Activated CD4-positive, CD25-positive, alpha-beta regulatory T cell treated with anti-CD3 and anti-CD28 coated beads, Interleukin-2, amount 50 U/mL, for 24 hours (primary cell): ENCODE results near the gene TRAPPC3.

Experiments used
- ATAC-seq, 2 donors: fragments of 150-1000 bp; cut with Tn5 transposase; one replicate each; pipeline ENCODE4 v1.10.0; 2021; ENCODE audit warnings: mild to moderate bottlenecking in 1 of 2, moderate library complexity in 1 of 2

Gene TRAPPC3

GRCh38 chr1:36151134-36151844, 2.0 kb upstream of the TRAPPC3 start:
- no peak for ATAC-seq

GRCh38 chr1:36150296-36151133, 1.2 kb upstream of the TRAPPC3 start:
- peak; percentile 47 to 48 for ATAC-seq

- ATAC-seq = no peak
Measured at GRCh38 chr1:36149973-36150295, 648 bp upstream of the TRAPPC3 start.

- no peak for ATAC-seq
Measured at GRCh38 chr1:36148821-36149236, 457 bp downstream of the TRAPPC3 start.

GRCh38 chr1:36144413-36144812, 4.9 kb downstream of the TRAPPC3 start:
- no peak for ATAC-seq

- peak in 1 of 2 donors; percentile 24 for ATAC-seq
Measured at GRCh38 chr1:36143424-36143823, 5.9 kb downstream of the TRAPPC3 start.

GRCh38 chr1:36142121-36142520, 7.2 kb downstream of the TRAPPC3 start:
- ATAC-seq = no peak

- no peak for ATAC-seq
Measured at GRCh38 chr1:36139521-36139920, 9.8 kb downstream of the TRAPPC3 start.

GRCh38 chr1:36137776-36138175, 11.5 kb downstream of the TRAPPC3 start:
- ATAC-seq = no peak

GRCh38 chr1:36137226-36137625, 12.1 kb downstream of the TRAPPC3 start:
- no peak for ATAC-seq

GRCh38 chr1:36136535-36136934, 12.8 kb downstream of the TRAPPC3 start:
- ATAC-seq = no peak

- no peak for ATAC-seq
Measured at GRCh38 chr1:36135796-36136195, 13.5 kb downstream of the TRAPPC3 start.

GRCh38 chr1:36135330-36135667, 14.0 kb downstream of the TRAPPC3 start:
- ATAC-seq = no peak

GRCh38 chr1:36134505-36135329, 14.6 kb downstream of the TRAPPC3 start:
- ATAC-seq = peak; percentile 17 to 33

- ATAC-seq = no peak
Measured at GRCh38 chr1:36134031-36134430, 15.3 kb downstream of the TRAPPC3 start.

GRCh38 chr1:36133484-36133883, 15.8 kb downstream of the TRAPPC3 start:
- no peak for ATAC-seq

- no peak for ATAC-seq
Measured at GRCh38 chr1:36132029-36132428, 17.3 kb downstream of the TRAPPC3 start.

- ATAC-seq = no peak
Measured at GRCh38 chr1:36128905-36129206, 20.4 kb downstream of the TRAPPC3 start.

GRCh38 chr1:36128126-36128904, 21.0 kb downstream of the TRAPPC3 start:
- no peak for ATAC-seq

- no peak for ATAC-seq
Measured at GRCh38 chr1:36126797-36127500, 22.3 kb downstream of the TRAPPC3 start.

GRCh38 chr1:36126005-36126716, 23.1 kb downstream of the TRAPPC3 start:
- ATAC-seq = no peak
